ENCODE measurements around the gene ADIG. TPM values are rescaled to one million over a fixed set of nuclear protein-coding genes. Genes with fewer than 3 reads are reported as not detected.

The ADIG gene
- total and polyA plus RNA-seq, 2 of the 13 experiments (the other 11 are each of a cell fraction or from before 2014, with no cell fraction given) = 0.15 TPM; not detected in 1

DNA sequence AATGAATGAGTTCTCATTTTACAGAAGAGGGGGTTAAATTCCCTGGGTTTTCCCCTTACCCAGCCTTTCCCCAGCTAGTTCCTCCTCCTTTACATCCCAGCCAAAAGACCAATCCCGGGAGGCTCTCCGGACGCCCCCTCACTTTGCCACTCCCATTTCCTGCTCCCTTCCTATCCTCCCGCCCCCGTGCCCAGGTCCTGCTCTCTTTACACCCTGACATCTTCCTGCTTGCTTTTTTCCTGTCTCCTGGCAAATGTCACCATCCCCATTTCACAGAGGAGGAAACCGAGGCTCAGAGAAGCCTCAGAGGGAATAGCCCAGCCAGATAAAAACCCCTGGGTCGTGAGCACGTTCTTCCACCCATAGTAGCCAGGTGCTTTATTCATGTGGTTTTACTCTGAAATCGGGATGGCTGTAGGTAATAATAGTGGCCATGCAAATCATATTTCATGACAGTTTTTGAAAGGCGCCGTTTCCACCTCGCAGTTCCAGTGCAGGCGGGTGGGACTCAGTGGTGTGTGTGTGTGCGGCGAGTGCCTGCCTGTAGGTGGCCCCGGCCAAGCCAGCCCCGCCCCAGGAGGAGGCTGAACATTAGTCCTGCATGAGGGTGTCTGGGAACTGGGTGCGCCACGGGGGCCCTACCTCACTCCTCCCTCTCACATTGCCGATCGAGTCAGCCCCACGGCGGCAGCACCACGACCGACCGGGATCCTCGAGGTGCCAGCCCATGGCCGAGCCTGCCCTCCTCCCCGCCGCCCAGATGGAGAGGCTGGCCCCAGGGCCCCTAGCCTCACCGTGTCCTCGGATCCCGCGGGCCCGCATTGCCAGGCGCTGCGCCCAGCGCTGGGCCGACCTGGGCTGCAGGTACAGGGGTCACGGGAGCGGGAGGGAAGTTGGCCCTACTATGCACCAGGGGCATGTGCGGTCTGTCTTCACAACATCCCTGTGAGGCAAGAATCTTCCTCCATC lies 20.5 kb downstream of the ADIG start, which contains the start of gene ARHGAP40 (continued):
- TF ChIP-seq MNT (IDR thresholded peaks at IDR 0.05) = no peak
- TF ChIP-seq SNAPC4 (CRISPR knock-in tag; IDR thresholded peaks at IDR 0.05) = no peak
- no peak for TF ChIP-seq PHB2 (IDR thresholded peaks at IDR 0.05; ENCODE audit: partially characterized antibody)
- no peak for TF ChIP-seq HES4 (CRISPR knock-in tag; IDR thresholded peaks at IDR 0.05; ENCODE audit: borderline replicate concordance)
- no peak; the same call in none of the 2 replicates for TF ChIP-seq SAP130 (CRISPR knock-in tag; IDR thresholded peaks at IDR 0.05; ENCODE audit: low read depth)
- TF ChIP-seq ZNF674 (CRISPR knock-in tag; IDR thresholded peaks at IDR 0.05; ENCODE audit: low read depth) = no peak
- no peak for TF ChIP-seq SMARCE1 (IDR thresholded peaks at IDR 0.05; ENCODE audit: borderline replicate concordance)
- TF ChIP-seq ZNF501 (CRISPR knock-in tag; IDR thresholded peaks at IDR 0.05) = peak; percentile 44; the same call in 1 of the 2 replicates
- peak; percentile 94; the same call in 1 of the 2 replicates for TF ChIP-seq KLF13 (CRISPR knock-in tag; IDR thresholded peaks at IDR 0.05)
- 0 out of 2 replicates have a peak, but pooled peaks have one; percentile 21 for TF ChIP-seq TGIF2 (CRISPR knock-in tag; IDR thresholded peaks at IDR 0.05)
- TF ChIP-seq, protein P1, sequence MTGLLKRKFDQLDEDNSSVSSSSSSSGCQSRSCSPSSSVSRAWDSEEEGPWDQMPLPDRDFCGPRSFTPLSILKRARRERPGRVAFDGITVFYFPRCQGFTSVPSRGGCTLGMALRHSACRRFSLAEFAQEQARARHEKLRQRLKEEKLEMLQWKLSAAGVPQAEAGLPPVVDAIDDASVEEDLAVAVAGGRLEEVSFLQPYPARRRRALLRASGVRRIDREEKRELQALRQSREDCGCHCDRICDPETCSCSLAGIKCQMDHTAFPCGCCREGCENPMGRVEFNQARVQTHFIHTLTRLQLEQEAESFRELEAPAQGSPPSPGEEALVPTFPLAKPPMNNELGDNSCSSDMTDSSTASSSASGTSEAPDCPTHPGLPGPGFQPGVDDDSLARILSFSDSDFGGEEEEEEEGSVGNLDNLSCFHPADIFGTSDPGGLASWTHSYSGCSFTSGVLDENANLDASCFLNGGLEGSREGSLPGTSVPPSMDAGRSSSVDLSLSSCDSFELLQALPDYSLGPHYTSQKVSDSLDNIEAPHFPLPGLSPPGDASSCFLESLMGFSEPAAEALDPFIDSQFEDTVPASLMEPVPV (CRISPR knock-in tag; IDR thresholded peaks at IDR 0.05) = 0 out of 2 replicates have a peak, but pooled peaks have one; percentile 57
- TF ChIP-seq ZNF224 (CRISPR knock-in tag; IDR thresholded peaks at IDR 0.05) = 0 out of 2 replicates have a peak, but pooled peaks have one; percentile 16
- TF ChIP-seq ZNF724P (CRISPR knock-in tag; IDR thresholded peaks at IDR 0.05; ENCODE audit: borderline replicate concordance) = 0 out of 2 replicates have a peak, but pooled peaks have one; percentile 17
- TF ChIP-seq ONECUT2 (CRISPR knock-in tag; IDR thresholded peaks at IDR 0.05) = no peak
- TF ChIP-seq ZNF251 (CRISPR knock-in tag; IDR thresholded peaks at IDR 0.05) = no peak
- TF ChIP-seq POLR2G (IDR thresholded peaks at IDR 0.05; ENCODE audit: low read depth, low read length) = peak; percentile 45; the same call in 1 of the 2 replicates
- no peak for TF ChIP-seq ZNF557 (CRISPR knock-in tag; IDR thresholded peaks at IDR 0.05)
- TF ChIP-seq, protein P2, sequence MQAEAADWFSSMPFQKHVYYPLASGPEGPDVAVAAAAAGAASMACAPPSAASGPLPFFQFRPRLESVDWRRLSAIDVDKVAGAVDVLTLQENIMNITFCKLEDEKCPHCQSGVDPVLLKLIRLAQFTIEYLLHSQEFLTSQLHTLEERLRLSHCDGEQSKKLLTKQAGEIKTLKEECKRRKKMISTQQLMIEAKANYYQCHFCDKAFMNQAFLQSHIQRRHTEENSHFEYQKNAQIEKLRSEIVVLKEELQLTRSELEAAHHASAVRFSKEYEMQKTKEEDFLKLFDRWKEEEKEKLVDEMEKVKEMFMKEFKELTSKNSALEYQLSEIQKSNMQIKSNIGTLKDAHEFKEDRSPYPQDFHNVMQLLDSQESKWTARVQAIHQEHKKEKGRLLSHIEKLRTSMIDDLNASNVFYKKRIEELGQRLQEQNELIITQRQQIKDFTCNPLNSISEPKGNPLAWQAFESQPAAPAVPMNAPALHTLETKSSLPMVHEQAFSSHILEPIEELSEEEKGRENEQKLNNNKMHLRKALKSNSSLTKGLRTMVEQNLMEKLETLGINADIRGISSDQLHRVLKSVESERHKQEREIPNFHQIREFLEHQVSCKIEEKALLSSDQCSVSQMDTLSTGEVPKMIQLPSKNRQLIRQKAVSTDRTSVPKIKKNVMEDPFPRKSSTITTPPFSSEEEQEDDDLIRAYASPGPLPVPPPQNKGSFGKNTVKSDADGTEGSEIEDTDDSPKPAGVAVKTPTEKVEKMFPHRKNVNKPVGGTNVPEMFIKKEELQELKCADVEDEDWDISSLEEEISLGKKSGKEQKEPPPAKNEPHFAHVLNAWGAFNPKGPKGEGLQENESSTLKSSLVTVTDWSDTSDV (CRISPR knock-in tag; IDR thresholded peaks at IDR 0.05) = peak; percentile 91; the same call in 1 of the 2 replicates

All from HepG2 (cell line).